RCC 7860 (cell line): ENCODE data around the gene ALG2.
"Not testable (repeated sequence)": the region's sequence is repeated elsewhere in the genome, so short reads cannot be mapped to it uniquely, and the experiment has no call there.

Source experiments
- DNase-seq: peaks from one replicate; pipeline ENCODE4 v3.0.0-alpha.2; 2015; ENCODE audit warnings: low spot score
- FAIRE-seq: peaks from 2 replicates; lab custom pipeline; 2012; peaks lifted over from hg19 to GRCh38; lab: Jason Lieb, UNC

ALG2 gene

DNA sequence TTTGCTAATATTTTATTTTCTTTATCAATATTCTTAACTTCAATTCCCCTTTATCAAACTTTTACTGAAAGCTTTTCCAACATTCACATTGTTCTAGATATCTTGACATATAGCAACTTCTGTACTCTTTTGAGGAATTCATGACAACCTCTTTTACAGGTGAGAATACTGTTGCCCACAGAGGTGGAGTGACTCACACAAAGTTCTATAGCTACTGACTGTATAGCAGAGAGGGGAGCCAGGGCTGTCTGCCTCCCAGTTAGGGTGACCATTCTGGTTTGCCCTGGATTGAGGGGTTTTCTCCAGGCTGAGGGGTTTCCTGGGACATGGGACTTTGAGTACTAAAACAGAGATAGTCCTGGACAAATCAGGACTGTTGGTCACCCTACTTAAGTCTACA lies 16.6 kb upstream of the ALG2 start:
- FAIRE-seq (no peak), DNase-seq (no peak)

DNA sequence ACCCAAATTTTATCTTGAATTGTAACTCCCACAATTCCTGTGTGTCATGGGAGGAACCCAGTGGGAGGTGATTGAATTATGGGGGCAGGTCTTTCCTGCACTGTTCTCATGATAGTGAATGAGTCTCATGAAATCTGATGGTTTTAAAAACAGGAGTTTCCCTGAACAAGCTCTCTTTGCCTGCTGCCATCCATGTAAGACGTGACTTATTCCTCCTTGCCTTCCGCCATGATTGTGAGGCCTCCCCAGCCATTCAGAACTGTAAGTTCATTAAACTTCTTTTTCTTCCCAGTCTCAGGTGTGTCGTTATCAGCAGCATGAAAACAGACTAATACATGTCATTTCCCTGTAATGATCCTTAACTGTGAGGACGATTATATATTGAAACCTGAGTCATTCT lies 16.1 kb upstream of the ALG2 start:
- not testable (repeated sequence) for FAIRE-seq

DNA sequence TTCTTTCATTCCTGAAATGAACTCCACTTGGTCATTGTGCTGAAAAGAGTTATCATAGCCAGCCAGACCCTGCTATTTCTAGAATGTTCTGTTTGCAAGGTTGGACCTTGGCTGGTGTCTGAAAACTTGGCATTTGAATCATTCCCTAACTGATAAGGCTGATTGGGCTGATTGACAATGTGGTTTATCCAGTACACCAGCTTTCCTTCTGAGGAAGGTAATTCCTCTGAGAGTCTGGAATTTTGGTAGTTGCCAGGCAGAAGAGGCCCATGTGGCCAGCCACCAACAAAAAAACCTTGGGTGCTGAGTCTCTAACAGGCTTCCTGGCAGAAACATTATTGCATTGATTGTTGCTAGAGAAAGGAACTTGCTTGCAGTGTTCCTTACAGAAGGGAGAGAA lies 15.6 kb upstream of the ALG2 start:
- FAIRE-seq (no peak), DNase-seq (no peak)

More for the DNA sequence above, 16.1 kb upstream of the ALG2 start:
- not testable (repeated sequence) for DNase-seq

DNA sequence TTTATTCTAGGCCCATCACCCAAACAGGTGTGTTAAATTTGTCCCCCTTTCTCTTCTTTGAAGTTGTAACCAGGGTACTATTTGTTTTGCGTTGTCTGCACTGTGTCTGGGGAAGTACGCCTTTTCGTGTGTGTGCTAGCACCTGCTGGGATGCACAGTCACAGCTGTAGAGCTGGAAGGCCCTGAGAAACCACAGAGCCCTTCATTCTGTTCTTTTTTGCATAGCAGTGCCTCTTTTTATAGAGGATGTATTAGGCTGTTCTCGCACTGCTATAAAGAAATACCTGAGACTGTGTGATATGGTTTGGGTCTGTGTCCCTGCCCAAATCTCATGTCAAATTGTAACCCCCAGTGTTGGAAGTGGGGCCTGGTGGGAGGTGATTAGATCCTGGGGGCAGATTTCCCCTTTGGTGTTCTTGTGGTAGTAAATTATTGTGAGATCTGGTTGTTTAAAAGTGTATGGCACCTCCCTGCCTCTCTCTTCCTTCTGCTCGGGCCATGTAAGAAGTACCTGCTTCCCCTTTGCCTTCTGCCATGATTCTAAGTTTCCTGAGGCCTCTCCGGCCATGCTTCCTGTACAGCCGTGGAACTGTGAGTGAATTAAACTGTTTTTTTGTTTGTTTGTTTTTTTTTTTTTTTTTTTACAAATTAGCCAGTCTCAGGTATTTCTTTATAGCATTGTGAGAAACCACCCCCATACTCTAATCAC lies 14.3 kb upstream of the ALG2 start:
- DNase-seq (no peak), FAIRE-seq (no peak)

DNA sequence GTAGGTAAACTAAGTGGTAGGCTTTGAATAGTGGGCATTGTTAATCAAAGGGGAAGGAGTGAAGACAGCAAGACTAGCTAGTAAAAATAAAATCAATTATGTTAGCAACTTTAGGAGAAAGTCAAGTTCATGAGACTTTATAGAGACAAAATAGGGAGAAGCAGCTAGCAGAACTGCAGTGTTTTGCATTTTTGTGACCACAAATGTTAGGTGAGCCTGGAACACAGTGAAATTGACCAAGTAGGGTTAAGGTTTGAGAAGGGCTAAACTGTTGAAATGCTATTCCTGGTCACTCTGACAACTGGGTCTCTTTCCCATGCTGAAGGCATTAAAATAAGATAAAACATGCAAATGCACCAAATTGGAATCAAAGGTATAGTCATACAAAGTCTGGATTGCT lies 13.3 kb upstream of the ALG2 start:
- no peak for DNase-seq
- no peak for FAIRE-seq

DNA sequence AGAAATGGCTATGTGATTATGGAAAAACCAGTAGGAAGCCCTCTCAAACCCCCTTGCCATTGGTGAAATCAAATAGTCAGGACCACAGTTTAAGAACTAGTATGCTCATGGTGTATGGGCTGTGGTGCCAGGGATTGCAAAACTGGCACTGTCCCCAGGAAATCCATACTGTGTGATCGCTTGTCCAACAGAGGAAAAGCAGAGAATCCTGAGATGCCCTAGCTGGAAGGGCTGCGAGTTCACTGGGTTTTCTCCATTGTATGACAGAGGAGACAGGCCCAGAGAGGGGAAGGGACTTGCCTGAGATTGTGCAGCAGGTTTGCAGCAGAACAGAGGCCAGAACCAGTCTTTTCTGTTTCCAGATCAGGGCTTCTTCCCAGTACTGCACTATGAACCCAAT lies 12.9 kb upstream of the ALG2 start:
- DNase-seq (no peak), FAIRE-seq (no peak)

DNA sequence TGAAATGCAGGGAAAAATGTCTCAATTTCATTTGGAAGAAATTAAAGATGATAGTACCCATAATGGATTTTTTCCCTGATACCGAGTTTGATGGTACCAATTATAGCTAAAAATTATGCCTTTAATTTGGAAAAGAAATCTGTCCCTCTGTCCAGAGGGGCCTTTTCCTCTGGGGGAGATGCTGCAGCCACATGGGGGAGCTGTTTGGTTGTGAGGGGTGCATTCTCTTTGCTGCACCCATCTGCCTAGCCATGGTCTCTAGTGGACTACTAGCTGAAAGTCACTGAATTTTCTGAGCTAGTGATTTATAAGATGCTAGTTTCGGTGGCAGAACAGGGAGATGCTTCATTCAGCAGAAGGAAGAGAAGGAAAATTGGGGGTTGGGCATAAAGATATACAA lies 10.0 kb upstream of the ALG2 start:
- no peak for FAIRE-seq

DNA sequence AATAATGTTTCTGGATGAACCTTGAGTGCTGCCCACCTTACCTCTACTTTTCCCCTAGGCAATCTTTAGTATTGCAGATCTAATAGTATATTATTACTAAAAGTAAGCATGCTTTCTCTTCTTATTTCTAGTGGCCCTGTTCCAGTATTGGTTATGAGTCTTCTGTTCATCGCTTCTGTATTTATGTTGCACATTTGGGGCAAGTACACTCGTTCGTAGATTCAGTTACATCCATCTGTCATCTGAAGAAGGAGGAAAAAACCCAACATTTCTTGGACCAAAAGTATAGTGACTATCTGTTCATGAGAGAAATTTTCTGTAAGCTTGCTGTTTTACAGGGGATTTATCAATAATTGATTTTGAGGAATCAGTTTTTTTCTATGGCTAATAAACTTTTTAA lies 8.5 kb upstream of the ALG2 start:
- FAIRE-seq: no peak

More for the DNA sequence above, 10.0 kb upstream of the ALG2 start:
- DNase-seq: no peak

DNA sequence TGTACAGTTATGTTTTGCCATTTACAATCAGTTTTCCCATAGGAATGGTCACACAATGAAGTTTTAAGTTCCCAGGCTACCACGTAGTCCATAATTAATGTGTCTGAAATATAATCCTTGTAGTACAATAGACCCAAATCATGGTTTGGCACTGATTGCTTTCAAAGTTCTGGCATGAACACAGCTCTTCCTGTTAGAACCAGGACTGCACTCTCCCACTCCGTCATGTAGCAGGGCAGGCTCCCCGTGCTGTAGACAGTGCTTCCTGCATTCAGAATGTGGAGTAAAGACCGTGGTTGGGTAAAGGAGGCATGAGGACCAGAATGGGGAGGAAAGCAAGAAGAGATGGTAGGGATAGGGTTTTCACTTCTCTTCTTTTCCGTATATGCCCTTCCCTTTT lies 4.3 kb upstream of the ALG2 start:
- FAIRE-seq: no peak
- no peak for DNase-seq

More for the DNA sequence above, 8.5 kb upstream of the ALG2 start:
- DNase-seq: no peak

DNA sequence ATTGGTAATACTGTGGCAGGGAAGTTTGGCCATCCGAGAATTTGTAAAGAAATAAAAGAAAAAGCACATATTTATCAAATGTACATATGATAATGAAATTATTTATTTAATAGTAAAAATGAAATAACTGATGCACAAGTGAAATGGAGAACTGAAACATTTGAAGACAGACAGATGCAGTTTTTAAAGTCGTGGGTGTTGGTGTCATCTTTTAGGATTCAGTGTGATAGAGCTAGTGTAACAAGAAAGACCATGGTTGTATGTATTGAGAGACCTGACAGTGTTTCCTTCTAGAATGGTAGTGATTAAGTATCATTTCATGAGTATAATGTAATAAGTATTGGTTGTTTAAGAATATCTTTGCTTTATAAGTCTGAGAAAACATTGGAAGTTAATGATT lies 2.7 kb upstream of the ALG2 start:
- DNase-seq (no peak), FAIRE-seq (no peak)

DNA sequence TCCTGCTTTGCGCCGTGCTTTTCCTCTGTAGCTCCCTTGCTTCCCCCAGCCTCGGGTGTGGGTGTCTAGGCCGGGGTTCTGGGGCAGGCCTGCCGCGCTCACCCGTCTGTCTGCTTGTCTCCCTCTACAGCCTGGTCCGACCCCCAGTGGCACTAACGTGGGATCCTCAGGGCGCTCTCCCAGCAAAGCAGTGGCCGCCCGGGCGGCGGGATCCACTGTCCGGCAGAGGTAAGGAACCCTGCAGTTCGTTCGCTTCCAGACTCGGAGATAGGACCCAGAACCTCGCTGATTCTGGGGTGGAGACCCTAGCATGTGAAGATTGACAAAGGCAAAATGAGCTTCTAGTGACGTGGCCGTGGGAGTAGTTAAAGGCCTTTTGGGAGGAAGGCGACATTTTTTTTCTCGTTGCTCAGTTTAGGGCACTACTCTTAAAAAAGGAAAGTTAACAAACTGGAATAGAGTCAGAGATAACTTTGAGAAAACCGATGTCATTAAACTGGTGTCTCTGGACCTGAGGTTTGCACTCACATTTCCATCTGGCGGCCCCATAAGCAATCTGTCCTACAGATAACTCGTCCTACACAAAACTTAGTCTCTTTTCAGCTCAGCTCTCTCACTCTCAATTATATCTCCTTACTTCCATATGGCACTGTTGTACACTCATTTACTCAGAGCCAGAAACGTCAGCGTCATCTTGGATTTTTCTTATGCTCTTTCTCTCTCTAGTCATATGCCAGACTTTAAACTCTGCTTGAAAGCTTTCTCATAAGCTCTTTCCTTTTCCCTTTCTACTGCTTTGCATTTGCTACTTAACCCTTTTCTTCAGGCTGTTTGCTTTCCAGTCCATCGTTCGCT lies 901 bp upstream of the ALG2 start:
- FAIRE-seq: no peak
- no peak for DNase-seq

DNA sequence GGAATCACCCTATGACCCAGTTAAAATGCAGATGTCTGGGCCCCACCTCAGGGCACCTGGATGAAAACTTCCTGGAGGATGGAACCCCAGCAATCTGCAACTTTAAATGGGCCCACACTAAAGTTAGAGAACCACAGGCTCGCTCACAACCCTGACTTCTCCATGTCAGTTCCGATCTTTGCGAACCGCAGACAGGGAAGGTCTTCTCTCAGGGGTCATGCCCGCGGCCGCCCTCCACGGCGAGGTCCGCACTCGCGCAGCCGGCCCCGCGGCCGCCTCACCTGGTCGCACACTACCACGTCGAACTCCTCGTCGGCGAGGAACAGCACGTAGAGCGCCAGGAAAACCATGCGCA lies 499 bp downstream of the ALG2 start:
- FAIRE-seq (no peak), DNase-seq (no peak)

DNA sequence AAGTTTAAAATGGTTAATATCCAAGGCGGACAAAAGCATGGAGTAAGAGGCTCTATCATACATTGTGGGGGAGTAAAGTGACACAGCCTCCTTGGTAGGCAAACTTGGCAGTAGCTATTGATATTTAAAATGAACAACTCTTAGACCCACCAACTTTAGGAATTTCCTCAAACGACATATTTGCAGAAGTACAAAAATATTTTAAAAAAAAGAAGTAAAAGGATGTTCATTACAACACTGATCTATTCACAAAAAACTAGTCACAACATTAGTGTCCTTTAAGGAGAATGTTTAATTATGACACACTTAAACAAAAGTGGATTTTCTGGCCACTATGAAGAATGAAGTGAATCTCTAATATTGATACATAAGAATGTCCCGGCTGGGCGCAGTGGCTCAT lies 1.7 kb downstream of the ALG2 start:
- FAIRE-seq (no peak), DNase-seq (no peak)

DNA sequence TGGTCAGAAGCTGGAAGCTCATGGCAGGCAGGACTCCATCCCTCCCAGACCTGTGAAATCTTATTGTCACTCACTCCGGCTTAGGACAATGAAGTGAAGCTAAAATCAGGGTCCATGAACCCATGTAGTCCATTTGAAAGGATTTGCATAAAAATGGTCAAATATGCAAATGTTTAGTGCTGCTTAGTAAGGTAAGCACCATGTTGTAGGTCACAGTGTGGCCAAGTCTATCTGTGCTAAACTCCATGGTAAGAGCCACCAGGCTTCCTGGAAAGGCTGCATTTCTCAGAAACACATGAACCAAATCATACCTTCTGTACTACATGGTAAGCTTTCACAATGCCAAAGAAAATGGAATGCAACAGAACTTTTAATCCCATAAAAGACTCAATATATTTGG lies 5.7 kb downstream of the ALG2 start:
- no peak for DNase-seq
- FAIRE-seq: no peak

DNA sequence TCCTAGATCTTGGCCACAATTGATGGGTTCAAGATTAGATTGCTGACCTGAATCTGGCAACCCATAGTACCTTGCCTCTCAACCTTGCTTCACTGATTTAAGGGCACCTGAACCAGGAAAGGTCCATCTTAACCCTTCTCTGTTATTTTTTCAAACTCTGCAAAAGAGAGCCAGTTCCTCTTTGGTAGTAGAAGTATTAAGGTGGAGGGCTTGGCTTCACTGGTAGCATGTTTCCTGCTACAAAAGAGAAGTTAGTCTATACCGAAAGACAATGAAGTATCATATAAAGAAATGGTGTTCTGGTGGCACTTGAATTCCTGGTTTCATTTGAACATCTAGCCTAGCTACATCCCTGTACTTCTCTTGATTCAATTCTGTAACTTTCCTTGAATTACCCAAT lies 8.5 kb downstream of the ALG2 start:
- no peak for DNase-seq
- no peak for FAIRE-seq

DNA sequence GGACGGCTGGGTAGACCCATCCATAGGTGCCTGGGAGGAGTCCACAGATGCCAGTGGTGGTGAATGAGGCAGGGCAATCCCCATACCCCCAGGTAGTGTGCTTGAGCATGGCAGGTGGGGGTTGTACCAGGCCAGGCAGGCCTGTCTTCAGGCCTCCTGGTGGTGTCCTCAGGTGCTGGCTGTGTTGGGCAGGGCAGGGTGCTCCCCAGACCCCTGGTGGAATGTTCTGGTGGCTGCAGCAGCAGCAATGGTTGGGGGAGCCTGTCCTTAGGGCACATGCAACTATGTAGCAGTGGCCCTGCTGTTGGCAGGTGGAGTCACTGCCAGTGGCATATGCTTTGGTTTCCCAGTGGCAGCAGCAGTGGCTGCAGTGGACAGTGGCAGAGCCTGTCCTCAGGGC lies 10.0 kb downstream of the ALG2 start:
- no peak for FAIRE-seq
- no peak for DNase-seq

DNA sequence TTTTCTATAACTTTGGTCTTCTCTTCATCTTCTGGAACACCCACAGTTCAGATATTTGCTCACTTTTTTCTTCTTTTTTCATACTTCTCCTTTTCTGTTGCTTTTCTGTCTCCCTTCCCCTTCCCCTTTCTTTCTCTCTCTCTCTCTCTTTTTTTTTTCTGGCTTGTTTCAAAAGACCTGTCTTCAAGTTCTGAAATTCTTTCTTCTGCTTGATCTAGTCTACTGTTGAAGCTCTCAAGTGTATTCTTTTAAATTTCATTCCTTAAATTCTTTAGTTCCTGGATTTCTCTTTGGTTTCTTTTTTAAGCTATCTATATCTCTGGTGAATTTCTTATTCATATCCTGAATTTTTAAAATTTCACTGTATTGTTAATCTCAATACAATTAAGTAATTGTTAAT lies 11.2 kb downstream of the ALG2 start:
- DNase-seq (no peak), FAIRE-seq (no peak)

DNA sequence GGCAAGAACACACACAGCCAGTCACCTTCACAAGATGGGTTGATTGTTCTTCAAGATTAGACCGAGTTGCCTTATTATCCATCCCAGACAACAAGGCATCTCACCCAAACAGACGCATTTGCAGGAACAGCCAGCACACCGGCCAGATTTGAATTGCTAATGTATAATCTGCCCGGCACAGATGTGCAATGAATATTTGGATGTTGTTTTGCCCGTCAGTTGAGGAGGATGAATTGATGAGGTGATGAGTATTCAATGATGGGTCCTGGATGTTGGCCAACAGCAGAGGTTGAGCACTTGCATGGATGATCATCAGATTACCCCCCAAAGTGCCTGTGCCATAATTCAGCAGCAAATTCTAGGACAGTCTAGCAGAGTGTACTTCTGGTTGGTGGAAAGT lies 20.1 kb downstream of the ALG2 start:
- DNase-seq: no peak

DNA sequence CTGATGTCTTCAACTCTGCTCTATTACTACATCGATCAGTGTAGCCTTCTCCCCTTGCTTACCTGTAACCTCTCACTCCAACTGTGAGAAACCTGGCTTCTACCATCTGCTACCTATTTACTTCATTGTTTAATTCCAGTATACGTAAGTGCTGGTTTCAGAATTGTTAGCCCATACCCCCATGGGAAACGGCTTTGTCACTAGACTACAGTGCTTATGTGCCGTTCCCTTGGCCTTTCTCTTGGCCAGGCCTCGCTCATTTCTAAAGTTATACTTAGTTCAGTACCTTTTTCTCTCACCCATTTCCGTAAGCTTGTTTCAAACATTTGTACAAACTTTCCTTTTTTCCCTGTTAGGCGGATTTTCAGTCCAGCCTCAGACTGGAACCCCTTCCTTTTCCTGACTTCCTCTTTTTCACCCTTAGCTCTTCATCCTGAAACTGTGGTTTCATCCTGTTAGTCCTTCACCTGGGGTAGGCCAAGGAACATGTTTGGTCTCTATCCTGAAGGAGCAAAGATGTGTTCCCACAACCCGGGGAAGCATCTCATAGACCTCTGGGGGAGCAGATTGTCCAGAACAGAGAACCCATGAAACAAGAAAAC lies 21.7 kb downstream of the ALG2 start:
- no peak for DNase-seq

More for the DNA sequence above, 20.1 kb downstream of the ALG2 start:
- FAIRE-seq: no peak

DNA sequence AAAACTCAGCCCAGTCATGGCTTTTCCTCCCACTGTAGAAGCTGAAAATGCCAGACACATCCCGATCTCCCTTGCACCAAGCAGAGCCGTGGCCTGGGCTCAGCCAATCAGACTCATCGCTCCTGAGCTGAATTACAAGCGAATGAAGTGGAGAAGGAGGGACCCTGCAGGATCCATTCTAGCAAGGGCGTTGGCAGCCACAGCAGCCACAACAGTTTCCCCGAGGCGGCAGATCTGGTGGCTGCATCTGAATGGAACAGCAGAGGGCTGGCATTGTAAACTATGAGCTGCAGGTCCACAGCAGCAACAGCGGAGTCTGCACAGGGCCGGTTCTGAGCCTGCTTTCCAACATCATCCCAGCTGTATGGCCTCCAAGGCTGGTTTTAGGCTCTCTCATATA lies 23.8 kb downstream of the ALG2 start:
- DNase-seq (no peak), FAIRE-seq (no peak)

More for the DNA sequence above, 21.7 kb downstream of the ALG2 start:
- no peak for FAIRE-seq

DNA sequence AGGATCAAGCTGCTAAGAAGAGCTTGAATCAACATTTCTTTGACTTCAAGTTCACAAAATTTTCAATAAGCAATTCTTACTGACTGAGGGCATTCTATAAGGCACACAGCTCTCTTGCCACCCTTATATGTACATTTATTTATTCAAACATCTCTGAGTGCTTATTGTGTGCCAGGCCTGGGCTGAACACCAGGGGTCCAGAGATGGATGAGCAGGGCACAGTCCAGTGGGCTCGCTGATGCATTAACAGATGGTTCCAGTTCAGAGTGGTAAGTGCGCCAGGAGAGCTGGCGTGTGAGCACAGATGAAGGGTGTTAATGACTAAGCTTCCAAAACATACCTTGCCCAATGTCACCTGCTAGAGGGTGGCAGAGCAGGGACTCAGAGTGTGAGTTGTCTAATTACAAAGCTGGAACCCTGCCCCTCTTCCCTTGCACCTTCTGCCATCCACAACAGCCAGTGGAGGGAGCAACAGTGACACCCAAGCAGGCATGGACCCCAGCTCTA lies 24.6 kb downstream of the ALG2 start:
- DNase-seq: no peak
- FAIRE-seq: no peak

DNA sequence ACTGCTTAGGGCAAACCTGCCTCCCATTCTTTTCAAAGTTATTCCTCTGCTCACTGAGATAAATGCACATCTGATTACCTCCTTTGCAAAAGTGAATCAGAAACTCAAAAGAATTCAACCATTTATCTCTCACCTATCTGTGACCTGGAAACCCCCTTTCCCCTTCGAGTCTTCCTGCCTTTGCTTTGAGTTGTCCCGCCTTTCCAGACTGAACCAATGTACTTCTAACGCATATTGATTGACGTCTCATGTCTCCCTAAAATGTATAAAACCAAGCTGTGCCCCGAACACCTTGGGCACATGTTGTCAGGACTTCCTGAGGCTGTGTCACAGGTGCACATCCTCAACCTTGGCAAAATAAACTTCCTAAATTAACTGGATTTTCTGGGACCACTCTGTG lies 25.3 kb downstream of the ALG2 start:
- FAIRE-seq, DNase-seq: not testable (repeated sequence)
